Measurements from ENCODE around the gene IFNA5. TPM values are rescaled to one million over a fixed set of nuclear protein-coding genes. Genes with fewer than 3 reads are reported as not detected.

The IFNA5 gene
- total RNA-seq, 6 donors from 2014 or later, result 0.23 TPM; not detected in 5

- Histone ChIP-seq H3K4me3 (no peak overlapping the region), H3K27ac (no peak overlapping the region), H3K27me3 (no peaks in the 10 kb centered on the region), H3K9me3 (no peaks in the 10 kb centered on the region), H3K36me3 (no peaks in the 10 kb centered on the region), H3K4me1 (no peaks in the 10 kb centered on the region)
- ATAC-seq (ENCODE audit: low FRiP score in 2 of 2) (no peak), DNase-seq (no peak)
- no peak for TF ChIP-seq POLR2A (IDR thresholded peaks at IDR 0.05)
- no peak for TF ChIP-seq CTCF (IDR thresholded peaks at IDR 0.05)
- TF ChIP-seq POLR2AphosphoS5 (IDR thresholded peaks at IDR 0.05), result no peak
- no peak for TF ChIP-seq EP300 (IDR thresholded peaks at IDR 0.05)
- 56 to 86% methylated on average over 1 of the region's 1 CpG for WGBS, 2 donors
Measured at GRCh38 chr9:21265421-21266189, 39.5 kb downstream of the IFNA5 start.

- TF ChIP-seq EP300 (IDR thresholded peaks at IDR 0.05), result no peak
- TF ChIP-seq POLR2AphosphoS5 (IDR thresholded peaks at IDR 0.05), result no peak
- no peak for TF ChIP-seq POLR2A (IDR thresholded peaks at IDR 0.05)
- TF ChIP-seq CTCF (IDR thresholded peaks at IDR 0.05), result no peak
- DNase-seq (no peak), ATAC-seq (ENCODE audit: low FRiP score in 2 of 2) (no peak)
- H3K27ac ChIP-seq, result no peak overlapping the region
- no peaks in the 10 kb centered on the region for H3K36me3 ChIP-seq
- no peaks in the 10 kb centered on the region for H3K27me3 ChIP-seq
- H3K4me1 ChIP-seq, result peaks cover 0 to 6% (median 6%) of the 10 kb centered on the region in 4 donors
- no peaks in the 10 kb centered on the region for H3K9me3 ChIP-seq
- H3K4me3 ChIP-seq, result no peak overlapping the region
- WGBS, 2 donors, result 68 to 69% methylated on average over 5 of the region's 5 CpGs
Measured at GRCh38 chr9:21255538-21256212, 49.4 kb downstream of the IFNA5 start.

Other genes starting within 250 kb of the IFNA5 start
- not detected for gene IFNB1, start 227.4 kb downstream of the IFNA5 start, total RNA-seq
- not detected for gene IFNW1, start 163.5 kb downstream of the IFNA5 start, total RNA-seq
- not detected for gene IFNA21, start 138.7 kb downstream of the IFNA5 start, total RNA-seq
- gene IFNA4, start 117.7 kb downstream of the IFNA5 start, total RNA-seq, result 1 to 10 TPM in 1 of 6 donors, not detected in 5; 2.1 TPM
- not detected for gene IFNA7, start 103.1 kb downstream of the IFNA5 start, total RNA-seq
- not detected for gene IFNA10, start 98.2 kb downstream of the IFNA5 start, total RNA-seq
- not detected for gene IFNA16, start 88.0 kb downstream of the IFNA5 start, total RNA-seq
- gene IFNA17, start 77.1 kb downstream of the IFNA5 start, total RNA-seq, result not detected
- not detected for gene IFNA14, start 65.3 kb downstream of the IFNA5 start, total RNA-seq
- 10 to 100 TPM; 14.6 to 23.7 (median 19.5) TPM for gene KLHL9, start 30.1 kb upstream of the IFNA5 start, total RNA-seq
- not detected for gene IFNA6, start 45.6 kb upstream of the IFNA5 start, total RNA-seq
- not detected for gene IFNA13, start 62.7 kb upstream of the IFNA5 start, total RNA-seq
- gene IFNA2, start 80.1 kb upstream of the IFNA5 start, total RNA-seq, result not detected
- not detected for gene IFNA8, start 103.8 kb upstream of the IFNA5 start, total RNA-seq
- gene IFNA1, start 135.1 kb upstream of the IFNA5 start, total RNA-seq, result under 1 TPM in 2 of 6 donors, not detected in 4; 0.26 to 0.30 TPM
- not detected for gene IFNE, start 177.0 kb upstream of the IFNA5 start, total RNA-seq